Panc1 (cell line): ENCODE data around the gene IGFN1. TPM values are rescaled to one million over a fixed set of nuclear protein-coding genes. Genes with fewer than 3 reads are reported as not detected.

Source experiments
- ATAC-seq: fragments of 200-7000 bp; cut with Tn5 transposase; 2 replicates; pipeline ENCODE4 v1.9.1; 2020; ENCODE audit warnings: mild to moderate bottlenecking, moderate library complexity
- BruUV-seq: library from RNA; stranded (reverse); fragments of 400-500 nt; replicated peaks from 2 replicates; lab custom pipeline; 2021; lab: Mats Ljungman, UMichigan
- CTCF ChIA-PET: fragments of 300-600 bp; sonication (Branson Sonifier 250); formaldehyde crosslinking; loops from one replicate; lab custom pipeline; 2022; ENCODE audit warnings: antibody characterized with exemption; lab: Charles Lee
- POLR2A ChIA-PET: fragments of 300-600 bp; sonication (Branson Sonifier 250); formaldehyde crosslinking; loops from one replicate; lab custom pipeline; 2022; ENCODE audit warnings: antibody characterized with exemption; lab: Charles Lee
- DNase-seq: peaks from one replicate; pipeline ENCODE4 v3.0.0-alpha.2; 2010; ENCODE audit warnings: low read depth, low spot score
- H3K27ac ChIP-seq: 2 replicates; pipeline ENCODE4 v1.5.1; 2011; ENCODE audit warnings: mild to moderate bottlenecking, low read length, inconsistent platforms
- H3K27me3 ChIP-seq: fragments of 200-500 bp; sonication (Bioruptor generic); 2 replicates; pipeline ENCODE4 v1.6.0; 2014; ENCODE audit warnings: low read length, inconsistent platforms; ENCODE audit not compliant: control insufficient read depth, insufficient read depth
- H3K36me3 ChIP-seq: fragments of 200-500 bp; sonication (Bioruptor generic); 2 replicates; pipeline ENCODE4 v1.5.1; 2014; ENCODE audit warnings: inconsistent platforms, mild to moderate bottlenecking, low read length, moderate library complexity; ENCODE audit not compliant: control insufficient read depth, insufficient read depth
- H3K4me1 ChIP-seq: 2 replicates; pipeline ENCODE4 v1.5.1; 2011; ENCODE audit warnings: inconsistent platforms, mild to moderate bottlenecking, low read length, moderate library complexity; ENCODE audit not compliant: control insufficient read depth, insufficient read depth
- H3K4me3 ChIP-seq, 2 experiments: 2 replicates each; pipeline ENCODE4 v1.5.1; 2011 to 2012; ENCODE audit warnings: low read depth in 2 of 2, low read length in 2 of 2, mild to moderate bottlenecking in 2 of 2, inconsistent platforms in 1 of 2, moderate library complexity in 1 of 2
- H3K9me3 ChIP-seq: fragments of 200-500 bp; sonication (Bioruptor generic); 2 replicates; pipeline ENCODE4 v1.5.1; 2014; ENCODE audit warnings: low read depth, mild to moderate bottlenecking, inconsistent platforms, low read length, moderate library complexity; ENCODE audit not compliant: control insufficient read depth, insufficient read depth
- POLR2AphosphoS5 ChIP-seq: IDR thresholded peaks from 2 replicates; pipeline ENCODE4 v1.6.1; 2012; ENCODE audit warnings: mild to moderate bottlenecking, low read depth, low read length, moderate library complexity
- SIN3A ChIP-seq: IDR thresholded peaks from 2 replicates; pipeline ENCODE4 v1.6.1; 2012; ENCODE audit warnings: low read depth, mild to moderate bottlenecking, low read length, moderate library complexity, borderline replicate concordance; ENCODE audit not compliant: insufficient read depth
- TCF7L2 ChIP-seq: IDR thresholded peaks from 2 replicates; pipeline ENCODE4 v1.6.1; 2011; ENCODE audit warnings: mild to moderate bottlenecking, low read depth, low read length, inconsistent platforms
- in situ Hi-C: cut with HindIII; loops from 2 replicates; pipeline ENCODE4 v1.10.0; 2016; ENCODE audit warnings: low sequenced_read_pairs, low pct_unique_long_range_greater_than_20kb
- intact Hi-C: fragments of 100-400 bp; cut with micrococcal nuclease; formaldehyde crosslinking; loops from one replicate; pipeline ENCODE4 v1.10.0; 2022; ENCODE audit not compliant: unreplicated experiment
- total RNA-seq: library from RNA; stranded (reverse); gene quantifications from one replicate; pipeline ENCODE4 v1.2.1, GENCODE V29; 2021; ENCODE audit not compliant: unreplicated experiment
- TF ChIP-seq, protein P1 (sequence below), 2 experiments: IDR thresholded peaks; 2 replicates each; pipeline ENCODE4 v1.6.1; 2011 to 2012; ENCODE audit warnings: low read depth in 2 of 2, control low read depth in 1 of 2, low read length in 1 of 2, mild to moderate bottlenecking in 1 of 2, moderate library complexity in 1 of 2; ENCODE audit not compliant: insufficient read depth in 1 of 2
- TF ChIP-seq, protein P2 (sequence below): fragments of 450-650 bp; IDR thresholded peaks from 2 replicates; pipeline ENCODE4 v1.5.1; 2017; ENCODE audit warnings: mild to moderate bottlenecking

Gene IGFN1
- total RNA-seq, 1 experiment from 2014 or later: not detected

DNA sequence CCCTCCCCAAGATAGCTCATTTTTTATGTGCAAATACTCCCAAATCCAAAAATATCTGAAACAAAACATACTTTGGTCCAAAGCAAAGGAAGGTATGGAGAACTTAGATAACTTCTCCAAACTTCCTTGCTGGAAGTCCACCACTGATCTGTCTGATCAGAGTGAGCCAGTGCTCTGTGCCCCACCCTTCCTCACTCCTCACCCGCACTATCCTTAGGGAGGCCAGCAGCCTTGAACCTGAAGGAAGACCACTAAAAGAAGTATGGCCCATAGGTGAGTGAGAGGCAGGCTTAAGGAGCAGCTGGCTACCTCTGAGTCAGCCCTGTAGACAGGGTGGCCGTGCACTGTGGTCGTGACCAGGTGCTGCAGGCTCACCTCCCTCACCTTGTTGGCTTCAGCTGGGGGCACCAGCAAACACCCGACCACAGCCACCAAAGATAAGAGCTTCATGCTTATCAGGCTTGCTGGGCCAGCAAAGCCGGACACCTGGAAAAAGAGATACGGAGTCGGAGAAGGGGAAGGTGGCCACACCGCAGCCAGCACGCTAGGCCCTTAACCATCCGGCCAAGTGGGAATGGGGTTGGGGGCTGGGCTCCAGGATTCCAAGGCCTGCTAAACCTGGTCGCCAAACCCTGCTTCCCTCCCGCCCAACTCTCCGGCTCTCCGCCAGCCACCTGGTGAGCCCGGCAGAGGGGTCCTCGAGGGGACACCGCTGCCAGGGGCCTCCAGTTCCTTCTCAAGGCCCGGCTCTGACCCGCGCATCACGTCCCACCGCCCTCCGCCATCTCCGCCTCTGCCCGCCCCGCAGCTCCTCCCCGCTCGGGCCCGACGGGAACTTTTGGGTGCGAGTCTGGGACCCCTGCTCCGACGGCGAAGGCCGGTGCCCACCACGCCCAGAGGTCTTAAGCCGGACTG, 36.9 kb upstream of the IGFN1 start:
- Histone ChIP-seq H3K27me3 (no peaks in the 10 kb centered on the region; the same call in 1 of the 2 replicates), H3K4me3 (peak overlapping the region; percentile 65 to 72), H3K27ac (peak overlapping the region; percentile 86), H3K4me1 (peaks cover 11% of the 10 kb centered on the region), H3K36me3 (peaks cover 3% of the 10 kb centered on the region; the same call in 1 of the 2 replicates), H3K9me3 (no peaks in the 10 kb centered on the region)
- no TSS peak for BruUV-seq
- in situ Hi-C loops (no loop called here), intact Hi-C loops (loop anchor here (5.0 kb wide), 1 partner anchor 69 kb away; no protein-coding TSS in a partner anchor)
- ATAC-seq (peak; percentile 91), DNase-seq (no peak)
- TF ChIP-seq TCF7L2 (no peak), POLR2AphosphoS5 (no peak), SIN3A (no peak)
- TF ChIP-seq, protein P1, sequence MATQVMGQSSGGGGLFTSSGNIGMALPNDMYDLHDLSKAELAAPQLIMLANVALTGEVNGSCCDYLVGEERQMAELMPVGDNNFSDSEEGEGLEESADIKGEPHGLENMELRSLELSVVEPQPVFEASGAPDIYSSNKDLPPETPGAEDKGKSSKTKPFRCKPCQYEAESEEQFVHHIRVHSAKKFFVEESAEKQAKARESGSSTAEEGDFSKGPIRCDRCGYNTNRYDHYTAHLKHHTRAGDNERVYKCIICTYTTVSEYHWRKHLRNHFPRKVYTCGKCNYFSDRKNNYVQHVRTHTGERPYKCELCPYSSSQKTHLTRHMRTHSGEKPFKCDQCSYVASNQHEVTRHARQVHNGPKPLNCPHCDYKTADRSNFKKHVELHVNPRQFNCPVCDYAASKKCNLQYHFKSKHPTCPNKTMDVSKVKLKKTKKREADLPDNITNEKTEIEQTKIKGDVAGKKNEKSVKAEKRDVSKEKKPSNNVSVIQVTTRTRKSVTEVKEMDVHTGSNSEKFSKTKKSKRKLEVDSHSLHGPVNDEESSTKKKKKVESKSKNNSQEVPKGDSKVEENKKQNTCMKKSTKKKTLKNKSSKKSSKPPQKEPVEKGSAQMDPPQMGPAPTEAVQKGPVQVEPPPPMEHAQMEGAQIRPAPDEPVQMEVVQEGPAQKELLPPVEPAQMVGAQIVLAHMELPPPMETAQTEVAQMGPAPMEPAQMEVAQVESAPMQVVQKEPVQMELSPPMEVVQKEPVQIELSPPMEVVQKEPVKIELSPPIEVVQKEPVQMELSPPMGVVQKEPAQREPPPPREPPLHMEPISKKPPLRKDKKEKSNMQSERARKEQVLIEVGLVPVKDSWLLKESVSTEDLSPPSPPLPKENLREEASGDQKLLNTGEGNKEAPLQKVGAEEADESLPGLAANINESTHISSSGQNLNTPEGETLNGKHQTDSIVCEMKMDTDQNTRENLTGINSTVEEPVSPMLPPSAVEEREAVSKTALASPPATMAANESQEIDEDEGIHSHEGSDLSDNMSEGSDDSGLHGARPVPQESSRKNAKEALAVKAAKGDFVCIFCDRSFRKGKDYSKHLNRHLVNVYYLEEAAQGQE (IDR thresholded peaks at IDR 0.05; ENCODE audit: insufficient read depth in 1 of 2, low read depth in 2 of 2, low read length in 1 of 2): no peak
- TF ChIP-seq, protein P2, sequence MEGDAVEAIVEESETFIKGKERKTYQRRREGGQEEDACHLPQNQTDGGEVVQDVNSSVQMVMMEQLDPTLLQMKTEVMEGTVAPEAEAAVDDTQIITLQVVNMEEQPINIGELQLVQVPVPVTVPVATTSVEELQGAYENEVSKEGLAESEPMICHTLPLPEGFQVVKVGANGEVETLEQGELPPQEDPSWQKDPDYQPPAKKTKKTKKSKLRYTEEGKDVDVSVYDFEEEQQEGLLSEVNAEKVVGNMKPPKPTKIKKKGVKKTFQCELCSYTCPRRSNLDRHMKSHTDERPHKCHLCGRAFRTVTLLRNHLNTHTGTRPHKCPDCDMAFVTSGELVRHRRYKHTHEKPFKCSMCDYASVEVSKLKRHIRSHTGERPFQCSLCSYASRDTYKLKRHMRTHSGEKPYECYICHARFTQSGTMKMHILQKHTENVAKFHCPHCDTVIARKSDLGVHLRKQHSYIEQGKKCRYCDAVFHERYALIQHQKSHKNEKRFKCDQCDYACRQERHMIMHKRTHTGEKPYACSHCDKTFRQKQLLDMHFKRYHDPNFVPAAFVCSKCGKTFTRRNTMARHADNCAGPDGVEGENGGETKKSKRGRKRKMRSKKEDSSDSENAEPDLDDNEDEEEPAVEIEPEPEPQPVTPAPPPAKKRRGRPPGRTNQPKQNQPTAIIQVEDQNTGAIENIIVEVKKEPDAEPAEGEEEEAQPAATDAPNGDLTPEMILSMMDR: no peak
- ChIA-PET POLR2A (no interaction called here), CTCF (no interaction called here)

DNA sequence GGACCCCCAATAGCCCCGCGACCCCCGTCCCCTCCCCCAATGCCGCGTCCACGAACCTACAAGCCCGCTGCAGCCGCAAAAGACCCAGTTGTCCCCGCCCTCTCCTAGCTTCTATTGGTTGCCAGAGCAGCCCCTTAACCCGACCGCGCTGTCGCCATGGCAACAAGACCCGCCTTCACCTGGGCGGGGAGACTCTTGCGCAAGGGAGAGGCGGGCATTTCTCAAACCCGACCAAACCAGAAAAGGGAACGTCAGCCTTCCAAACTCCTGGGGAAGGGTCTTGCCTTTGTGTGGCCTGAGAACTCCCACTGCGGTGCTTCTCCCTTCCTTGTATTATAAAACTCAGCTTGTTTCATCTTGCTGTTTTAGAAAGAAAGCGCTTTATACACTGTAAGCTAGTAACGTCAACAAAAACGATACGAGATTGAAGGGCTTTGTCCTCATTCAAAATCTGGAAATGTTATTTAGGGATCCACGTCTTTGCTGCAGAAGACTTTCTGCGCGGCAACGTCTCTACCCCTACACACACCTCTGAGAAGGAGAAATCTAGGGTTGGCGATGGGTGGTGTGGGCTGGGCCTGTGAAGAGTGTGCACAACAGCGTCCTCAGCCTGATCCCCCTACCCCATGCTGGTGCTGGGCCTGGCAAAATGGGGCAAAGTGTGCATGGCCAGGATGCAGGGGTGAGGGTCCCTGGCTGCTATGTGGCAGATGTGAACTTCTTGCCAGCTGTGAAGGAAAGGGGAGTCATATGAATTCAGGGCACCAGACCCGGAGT, 36.0 kb upstream of the IGFN1 start, which contains the start of gene TMEM9:
TSS of gene TMEM9 (minus strand) at position 86 of the 777 bp plus-strand sequence. CDS start 551 bp downstream, outside the sequence.
- Histone ChIP-seq H3K27me3 (no peaks in the 10 kb centered on the region; the same call in 1 of the 2 replicates), H3K4me3 (peak within 1 kb of the TSS; percentile 65 to 72), H3K4me1 (peaks cover 11% of the 10 kb centered on the region), H3K9me3 (no peaks in the 10 kb centered on the region), H3K36me3 (peaks cover 3% of the 10 kb centered on the region; the same call in 1 of the 2 replicates), H3K27ac (peak within 1 kb of the TSS; percentile 86)
- TF ChIP-seq POLR2AphosphoS5 (0 out of 2 replicates have a peak, but pooled peaks have one; percentile 24), SIN3A (no peak)
- ATAC-seq: peak; percentile 99
- CTCF ChIA-PET: no interaction called here
- BruUV-seq: no TSS peak
- peak; percentile 84 for DNase-seq
- POLR2A ChIA-PET: interaction anchor here (0.6 kb wide), 1 partner anchor 52 kb away, joined by 6 read pairs; no protein-coding TSS in a partner anchor
- in situ Hi-C loops (no loop called here), intact Hi-C loops (loop anchor here (5.0 kb wide), 1 partner anchor 68 kb away; no protein-coding TSS in a partner anchor)
